K562 treated with DMSO at 1 percent for 12 hours (cell line): ENCODE data around the gene LPIN2. TPM values are rescaled to one million over a fixed set of nuclear protein-coding genes. Genes with fewer than 3 reads are reported as not detected.

Experiments
- total RNA-seq: library from RNA; unstranded; fragments of 300-600 nt; gene quantifications from 2 replicates; pipeline ENCODE4 v1.2.3, GENCODE V29; 2022; ENCODE audit not compliant: insufficient read depth

The LPIN2 gene, protein sequence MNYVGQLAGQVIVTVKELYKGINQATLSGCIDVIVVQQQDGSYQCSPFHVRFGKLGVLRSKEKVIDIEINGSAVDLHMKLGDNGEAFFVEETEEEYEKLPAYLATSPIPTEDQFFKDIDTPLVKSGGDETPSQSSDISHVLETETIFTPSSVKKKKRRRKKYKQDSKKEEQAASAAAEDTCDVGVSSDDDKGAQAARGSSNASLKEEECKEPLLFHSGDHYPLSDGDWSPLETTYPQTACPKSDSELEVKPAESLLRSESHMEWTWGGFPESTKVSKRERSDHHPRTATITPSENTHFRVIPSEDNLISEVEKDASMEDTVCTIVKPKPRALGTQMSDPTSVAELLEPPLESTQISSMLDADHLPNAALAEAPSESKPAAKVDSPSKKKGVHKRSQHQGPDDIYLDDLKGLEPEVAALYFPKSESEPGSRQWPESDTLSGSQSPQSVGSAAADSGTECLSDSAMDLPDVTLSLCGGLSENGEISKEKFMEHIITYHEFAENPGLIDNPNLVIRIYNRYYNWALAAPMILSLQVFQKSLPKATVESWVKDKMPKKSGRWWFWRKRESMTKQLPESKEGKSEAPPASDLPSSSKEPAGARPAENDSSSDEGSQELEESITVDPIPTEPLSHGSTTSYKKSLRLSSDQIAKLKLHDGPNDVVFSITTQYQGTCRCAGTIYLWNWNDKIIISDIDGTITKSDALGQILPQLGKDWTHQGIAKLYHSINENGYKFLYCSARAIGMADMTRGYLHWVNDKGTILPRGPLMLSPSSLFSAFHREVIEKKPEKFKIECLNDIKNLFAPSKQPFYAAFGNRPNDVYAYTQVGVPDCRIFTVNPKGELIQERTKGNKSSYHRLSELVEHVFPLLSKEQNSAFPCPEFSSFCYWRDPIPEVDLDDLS
- total RNA-seq: 13.6 and 46.2 TPM in 2 replicates

GRCh38 chr18:3013024-3013804 is at the start of gene LPIN2:
Gene LPIN2, minus strand, starts transcription at chr18:3013144. Its CDS starts 52,304 bp downstream, at chr18:2960840.

Other genes with a start within 250 kb of the LPIN2 start
- gene EMILIN2, start 166.1 kb downstream of the LPIN2 start, total RNA-seq: 0.47 TPM in 1 of 2 replicates, not detected in the other
- 0.55 and 1.6 TPM in 2 replicates for gene MYOM1, start 206.8 kb upstream of the LPIN2 start, total RNA-seq
- gene MYL12A, start 234.7 kb upstream of the LPIN2 start, total RNA-seq: 375 and 438 TPM in 2 replicates
- gene MYL12B, start 249.0 kb upstream of the LPIN2 start, total RNA-seq: 290 and 303 TPM in 2 replicates